GM10248 (cell line): Measurements from ENCODE around the gene PRR7.
"Not testable (repeated sequence)": the region's sequence is repeated elsewhere in the genome, so short reads cannot be mapped to it uniquely, and the experiment has no call there.

ENCODE experiments used
- CTCF ChIA-PET: fragments of 300-600 bp; sonication (Branson Sonifier 250); formaldehyde crosslinking; extraction: SDS; loops from one replicate; lab custom pipeline; 2021; ENCODE audit warnings: antibody characterized with exemption; lab: Yijun Ruan, JAX
- POLR2A ChIA-PET: fragments of 350-650 bp; sonication (Branson Sonifier 250); formaldehyde crosslinking; extraction: SDS; loops from one replicate; lab custom pipeline; 2020; ENCODE audit warnings: antibody characterized with exemption; lab: Yijun Ruan, JAX
- DNase-seq: peaks from one replicate; pipeline ENCODE4 v3.0.0; 2012; ENCODE audit errors: extremely low spot score
- CTCF ChIP-seq: IDR thresholded peaks from 2 replicates; pipeline ENCODE4 v1.5.1; 2012; ENCODE audit warnings: mild to moderate bottlenecking, low read depth; ENCODE audit errors: extremely low read depth, missing control alignments, control extremely low read depth

The PRR7 gene

GRCh38 chr5:177479774-177480173 lies 33.2 kb downstream of the PRR7 start:
- ChIA-PET POLR2A (no interaction called here), CTCF (interaction anchor here (0.9 to 7.1 kb wide), 9 partner anchors 11 to 162 kb away, joined by 3 to 59 read pairs (median 9); partner anchors contain the start of gene PDLIM7)
- DNase-seq, result no peak
- TF ChIP-seq CTCF, result no peak

- POLR2A ChIA-PET, result interaction anchor here (0.7 kb wide), 1 partner anchor 13 kb away, joined by 5 read pairs; no protein-coding TSS in a partner anchor
- DNase-seq, result no peak
- no peak for TF ChIP-seq CTCF
- CTCF ChIA-PET, result no interaction called here
Measured at GRCh38 chr5:177482359-177482795, 35.8 kb downstream of the PRR7 start.

- TF ChIP-seq CTCF, result no peak
- no peak for DNase-seq
- CTCF ChIA-PET, result no interaction called here
- POLR2A ChIA-PET, result interaction anchor here (0.7 kb wide), 1 partner anchor 12 kb away, joined by 5 read pairs; no protein-coding TSS in a partner anchor
Measured at GRCh38 chr5:177483042-177483441, 36.4 kb downstream of the PRR7 start.

- ChIA-PET POLR2A (no interaction called here), CTCF (no interaction called here)
- TF ChIP-seq CTCF, result no peak
- no peak for DNase-seq
Measured at GRCh38 chr5:177483994-177484901, 37.6 kb downstream of the PRR7 start.

GRCh38 chr5:177484902-177485549 lies 38.4 kb downstream of the PRR7 start:
- DNase-seq, result no peak
- POLR2A ChIA-PET, result no interaction called here
- no peak for TF ChIP-seq CTCF
- CTCF ChIA-PET, result interaction anchor here (1.0 to 1.5 kb wide), 4 partner anchors 16 to 95 kb away, joined by 3 to 4 read pairs (median 4); no protein-coding TSS in a partner anchor

GRCh38 chr5:177485753-177486152 lies 39.1 kb downstream of the PRR7 start:
- CTCF ChIA-PET, result interaction anchor here (1.0 to 1.5 kb wide), 4 partner anchors 16 to 96 kb away, joined by 3 to 4 read pairs (median 4); no protein-coding TSS in a partner anchor
- POLR2A ChIA-PET, DNase-seq: not testable (repeated sequence)
